HepG2 (cell line): Measurements from ENCODE around the gene CRYBA1. TPM values are rescaled to one million over a fixed set of nuclear protein-coding genes. Genes with fewer than 3 reads are reported as not detected.

Experiments
- BCL6 ChIP-seq: IDR thresholded peaks from 2 replicates; pipeline ENCODE4 v1.6.1; 2016; ENCODE audit warnings: missing genetic modification reagents, missing compliant biosample characterization
- ESRRA ChIP-seq: sonication (generic); formaldehyde crosslinking; IDR thresholded peaks from 2 replicates; pipeline ENCODE4 v1.5.1; 2020; ENCODE audit warnings: mild to moderate bottlenecking, low read depth, missing genetic modification reagents
- FOXP1 ChIP-seq, 2 experiments: fragments of 450-650 bp in 1 of 2; IDR thresholded peaks; 2 replicates each; pipeline ENCODE4 v1.6.1; 2017 to 2018; ENCODE audit warnings: antibody characterized with exemption in 1 of 2
- GATAD2A ChIP-seq: IDR thresholded peaks from 2 replicates; pipeline ENCODE4 v1.6.1; 2016
- HMGA1 ChIP-seq: sonication (generic); formaldehyde crosslinking; conservative IDR thresholded peaks from 2 replicates; pipeline ENCODE4 v1.4.0; 2020; ENCODE audit warnings: missing genetic modification reagents
- IRF2 ChIP-seq: IDR thresholded peaks from 2 replicates; pipeline ENCODE4 v1.6.1; 2018; ENCODE audit warnings: missing genetic modification reagents, missing compliant biosample characterization
- MIXL1 ChIP-seq: IDR thresholded peaks from 2 replicates; pipeline ENCODE4 v1.6.1; 2016
- NCOA1 ChIP-seq: sonication (generic); formaldehyde crosslinking; IDR thresholded peaks from 2 replicates; pipeline ENCODE4 v1.9.0; 2021; ENCODE audit warnings: missing genetic modification reagents
- NCOR1 ChIP-seq: fragments of 200-600 bp; sonication (generic); IDR thresholded peaks from 2 replicates; pipeline ENCODE4 v1.7.0; 2017; ENCODE audit warnings: antibody characterized with exemption, low read length, borderline replicate concordance
- NR2F1 ChIP-seq, 2 experiments: fragments of 450-650 bp in 1 of 2; formaldehyde crosslinking in 1 of 2; IDR thresholded peaks; 2 replicates each; pipeline versions ENCODE4 v1.5.0 to v1.6.1; 2016 to 2020; ENCODE audit warnings: mild to moderate bottlenecking in 1 of 2, missing compliant biosample characterization in 1 of 2, missing genetic modification reagents in 1 of 2, moderate library complexity in 1 of 2
- RXRB ChIP-seq: IDR thresholded peaks from 2 replicates; pipeline ENCODE4 v1.6.1; 2016; ENCODE audit warnings: borderline replicate concordance, missing genetic modification reagents, missing compliant biosample characterization
- SAP130 ChIP-seq: IDR thresholded peaks from 2 replicates; pipeline ENCODE4 v1.6.1; 2016; ENCODE audit warnings: low read depth
- SOX5 ChIP-seq: IDR thresholded peaks from 2 replicates; pipeline ENCODE4 v1.6.1; 2016; ENCODE audit warnings: borderline replicate concordance
- SUZ12 ChIP-seq: fragments of 150-350 bp; IDR thresholded peaks from 2 replicates; pipeline ENCODE4 v1.6.1; 2014; ENCODE audit warnings: low read depth, low read length
- TARDBP ChIP-seq: sonication (generic); formaldehyde crosslinking; IDR thresholded peaks from 2 replicates; pipeline ENCODE4 v1.8.0; 2022; ENCODE audit warnings: mild to moderate bottlenecking, missing genetic modification reagents
- TEAD3 ChIP-seq: optimal IDR thresholded peaks from 2 replicates; pipeline ENCODE3; 2016; ENCODE audit warnings: borderline replicate concordance
- ZBTB7B ChIP-seq: sonication (generic); formaldehyde crosslinking; IDR thresholded peaks from 2 replicates; pipeline ENCODE4 v1.4.0; 2020; ENCODE audit warnings: missing genetic modification reagents
- polyA plus RNA-seq, 8 experiments: library from polyadenylated mRNA; depleted of rRNA in 3 of 8; stranded (reverse) in 7 of 8; unstranded in 1 of 8; fragments of >200 nt; fragmentation: Illumina TruSeq in 4 of 8; extraction: Trizol in 4 of 8; gene quantifications; 2 replicates each; pipeline versions ENCODE4 v1.2.1 to v1.2.3, GENCODE V29; 2011 to 2016; ENCODE audit warnings: low read depth in 4 of 8, missing spikeins in 1 of 8, mixed read lengths in 1 of 8; ENCODE audit not compliant: insufficient read depth in 1 of 8
- total RNA-seq, 5 experiments: library from RNA; depleted of rRNA; stranded (reverse); fragments of >200 nt; fragmentation: Illumina TruSeq; extraction: Trizol; gene quantifications; 2 replicates each; pipeline ENCODE4 v1.2.3, GENCODE V29; 2016; ENCODE audit warnings: low read depth in 1 of 5
- TF ChIP-seq, protein P1 (sequence below): sonication (generic); IDR thresholded peaks from 2 replicates; pipeline ENCODE4 v1.6.1; 2016; ENCODE audit warnings: low read depth, borderline replicate concordance
- TF ChIP-seq, protein P2 (sequence below), 2 experiments: sonication (generic) in 1 of 2; formaldehyde crosslinking in 1 of 2; IDR thresholded peaks; 2 replicates each; pipeline versions ENCODE4 v1.5.1 to v1.6.1; 2011 to 2020; ENCODE audit warnings: borderline replicate concordance in 1 of 2, low read depth in 1 of 2, low read length in 1 of 2, mild to moderate bottlenecking in 1 of 2, missing genetic modification reagents in 1 of 2, moderate library complexity in 1 of 2
- TF ChIP-seq, protein P3 (sequence below): sonication (generic); formaldehyde crosslinking; IDR thresholded peaks from 2 replicates; pipeline ENCODE4 v1.4.0; 2020; ENCODE audit warnings: missing genetic modification reagents, mild to moderate bottlenecking, borderline replicate concordance
- TF ChIP-seq, protein P4 (sequence below): sonication (generic); formaldehyde crosslinking; IDR thresholded peaks from 2 replicates; pipeline ENCODE4 v1.5.1; 2020; ENCODE audit warnings: mild to moderate bottlenecking, missing genetic modification reagents
- TF ChIP-seq, protein P5 (sequence below): sonication (generic); formaldehyde crosslinking; IDR thresholded peaks from 2 replicates; pipeline ENCODE4 v1.4.0; 2020; ENCODE audit warnings: missing genetic modification reagents, low read depth, mild to moderate bottlenecking, borderline replicate concordance

Gene CRYBA1
- total and polyA plus RNA-seq, 2 of the 13 experiments (the other 11 are each of a cell fraction or from before 2014, with no cell fraction given) = not detected

DNA sequence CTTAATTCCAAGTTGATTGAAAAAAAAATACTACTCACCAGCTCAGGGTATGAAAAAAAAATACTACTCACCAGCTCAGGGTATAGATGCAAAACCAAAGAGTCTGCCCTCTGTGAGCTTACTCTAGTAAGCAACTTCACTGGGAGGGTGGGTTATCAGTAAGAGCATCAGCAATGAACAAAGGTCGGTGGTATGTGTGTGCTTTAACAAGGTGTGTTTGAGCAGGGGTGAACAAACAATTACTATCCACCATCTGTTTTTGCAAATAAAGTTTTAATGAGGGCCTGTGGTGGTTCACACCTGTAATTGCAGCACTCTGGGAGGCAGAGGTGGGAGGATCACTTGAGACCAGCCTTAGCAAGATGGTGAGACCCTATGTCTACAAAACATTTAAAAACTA lies 27.3 kb downstream of the CRYBA1 start (continued):
- peak; percentile 28 to 44; a peak in 1 of 4 replicates for TF ChIP-seq NR2F1 (CRISPR knock-in tag; IDR thresholded peaks at IDR 0.05)
- TF ChIP-seq HMGA1 (CRISPR knock-in tag) = no peak
- 0 out of 2 replicates have a peak, but pooled peaks have one; percentile 22 for TF ChIP-seq ZBTB7B (CRISPR knock-in tag)
- peak; percentile 66 for TF ChIP-seq TEAD3
- TF ChIP-seq FOXP1 (IDR thresholded peaks at IDR 0.05) = no peak
- peak; percentile 73 for TF ChIP-seq FOXP1 (CRISPR knock-in tag; IDR thresholded peaks at IDR 0.05)
- TF ChIP-seq GATAD2A = peak; percentile 59
- peak; percentile 21; the same call in 1 of the 2 replicates for TF ChIP-seq RXRB (CRISPR knock-in tag)
- TF ChIP-seq, protein P1, sequence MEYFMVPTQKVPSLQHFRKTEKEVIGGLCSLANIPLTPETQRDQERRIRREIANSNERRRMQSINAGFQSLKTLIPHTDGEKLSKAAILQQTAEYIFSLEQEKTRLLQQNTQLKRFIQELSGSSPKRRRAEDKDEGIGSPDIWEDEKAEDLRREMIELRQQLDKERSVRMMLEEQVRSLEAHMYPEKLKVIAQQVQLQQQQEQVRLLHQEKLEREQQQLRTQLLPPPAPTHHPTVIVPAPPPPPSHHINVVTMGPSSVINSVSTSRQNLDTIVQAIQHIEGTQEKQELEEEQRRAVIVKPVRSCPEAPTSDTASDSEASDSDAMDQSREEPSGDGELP = peak; percentile 48; the same call in 1 of the 2 replicates
- peak; percentile 58; the same call in 1 of the 2 replicates for TF ChIP-seq SOX5
- TF ChIP-seq, protein P2, sequence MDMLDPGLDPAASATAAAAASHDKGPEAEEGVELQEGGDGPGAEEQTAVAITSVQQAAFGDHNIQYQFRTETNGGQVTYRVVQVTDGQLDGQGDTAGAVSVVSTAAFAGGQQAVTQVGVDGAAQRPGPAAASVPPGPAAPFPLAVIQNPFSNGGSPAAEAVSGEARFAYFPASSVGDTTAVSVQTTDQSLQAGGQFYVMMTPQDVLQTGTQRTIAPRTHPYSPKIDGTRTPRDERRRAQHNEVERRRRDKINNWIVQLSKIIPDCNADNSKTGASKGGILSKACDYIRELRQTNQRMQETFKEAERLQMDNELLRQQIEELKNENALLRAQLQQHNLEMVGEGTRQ (IDR thresholded peaks at IDR 0.05; ENCODE audit: low read depth, low read length) = peak; percentile 36; the same call in 1 of the 2 replicates
- TF ChIP-seq, protein P2 (CRISPR knock-in tag; IDR thresholded peaks at IDR 0.05; ENCODE audit: borderline replicate concordance) = no peak
- peak; percentile 68 for TF ChIP-seq NCOR1
- TF ChIP-seq, protein P3, sequence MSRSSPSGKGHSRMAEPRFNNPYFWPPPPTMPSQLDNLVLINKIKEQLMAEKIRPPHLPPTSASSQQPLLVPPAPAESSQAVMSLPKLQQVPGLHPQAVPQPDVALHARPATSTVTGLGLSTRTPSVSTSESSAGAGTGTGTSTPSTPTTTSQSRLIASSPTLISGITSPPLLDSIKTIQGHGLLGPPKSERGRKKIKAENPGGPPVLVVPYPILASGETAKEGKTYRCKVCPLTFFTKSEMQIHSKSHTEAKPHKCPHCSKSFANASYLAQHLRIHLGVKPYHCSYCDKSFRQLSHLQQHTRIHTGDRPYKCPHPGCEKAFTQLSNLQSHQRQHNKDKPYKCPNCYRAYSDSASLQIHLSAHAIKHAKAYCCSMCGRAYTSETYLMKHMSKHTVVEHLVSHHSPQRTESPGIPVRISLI (CRISPR knock-in tag) = peak; percentile 46; the same call in 1 of the 2 replicates
- TF ChIP-seq MIXL1 = peak; percentile 70; the same call in 1 of the 2 replicates
- no peak for TF ChIP-seq SUZ12
- peak; percentile 38; the same call in 1 of the 2 replicates for TF ChIP-seq SAP130 (CRISPR knock-in tag)
- TF ChIP-seq NCOA1 (CRISPR knock-in tag) = no peak
- peak; percentile 52; the same call in 1 of the 2 replicates for TF ChIP-seq TARDBP
- TF ChIP-seq, protein P4, sequence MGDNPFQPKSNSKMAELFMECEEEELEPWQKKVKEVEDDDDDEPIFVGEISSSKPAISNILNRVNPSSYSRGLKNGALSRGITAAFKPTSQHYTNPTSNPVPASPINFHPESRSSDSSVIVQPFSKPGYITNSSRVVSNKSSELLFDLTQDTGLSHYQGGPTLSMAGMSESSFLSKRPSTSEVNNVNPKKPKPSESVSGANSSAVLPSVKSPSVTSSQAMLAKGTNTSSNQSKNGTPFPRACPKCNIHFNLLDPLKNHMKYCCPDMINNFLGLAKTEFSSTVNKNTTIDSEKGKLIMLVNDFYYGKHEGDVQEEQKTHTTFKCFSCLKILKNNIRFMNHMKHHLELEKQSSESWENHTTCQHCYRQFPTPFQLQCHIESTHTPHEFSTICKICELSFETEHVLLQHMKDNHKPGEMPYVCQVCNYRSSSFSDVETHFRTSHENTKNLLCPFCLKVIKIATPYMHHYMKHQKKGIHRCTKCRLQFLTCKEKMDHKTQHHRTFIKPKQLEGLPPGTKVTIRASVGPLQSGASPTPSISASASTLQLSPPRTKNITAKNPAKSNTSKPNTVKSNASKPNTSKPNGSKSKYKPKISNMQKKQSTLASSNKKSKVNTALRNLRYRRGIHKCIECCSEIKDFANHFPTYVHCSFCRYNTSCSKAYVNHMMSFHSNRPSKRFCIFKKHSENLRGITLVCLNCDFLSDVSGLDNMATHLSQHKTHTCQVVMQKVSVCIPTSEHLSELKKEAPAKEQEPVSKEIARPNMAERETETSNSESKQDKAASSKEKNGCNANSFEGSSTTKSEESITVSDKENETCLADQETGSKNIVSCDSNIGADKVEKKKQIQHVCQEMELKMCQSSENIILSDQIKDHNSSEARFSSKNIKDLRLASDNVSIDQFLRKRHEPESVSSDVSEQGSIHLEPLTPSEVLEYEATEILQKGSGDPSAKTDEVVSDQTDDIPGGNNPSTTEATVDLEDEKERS (CRISPR knock-in tag) = 0 out of 2 replicates have a peak, but pooled peaks have one; percentile 35
- TF ChIP-seq, protein P5, sequence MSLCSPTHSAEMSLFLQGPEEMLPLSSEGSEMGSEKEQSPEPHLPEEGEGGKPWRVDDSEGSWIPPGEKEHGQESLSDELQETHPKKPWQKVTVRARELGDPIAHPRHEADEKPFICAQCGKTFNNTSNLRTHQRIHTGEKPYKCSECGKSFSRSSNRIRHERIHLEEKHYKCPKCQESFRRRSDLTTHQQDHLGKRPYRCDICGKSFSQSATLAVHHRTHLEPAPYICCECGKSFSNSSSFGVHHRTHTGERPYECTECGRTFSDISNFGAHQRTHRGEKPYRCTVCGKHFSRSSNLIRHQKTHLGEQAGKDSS (CRISPR knock-in tag) = no peak
- 0 out of 2 replicates have a peak, but pooled peaks have one; percentile 24 for TF ChIP-seq ESRRA (CRISPR knock-in tag)
- TF ChIP-seq IRF2 (CRISPR knock-in tag) = 0 out of 2 replicates have a peak, but pooled peaks have one; percentile 41
- 0 out of 2 replicates have a peak, but pooled peaks have one; percentile 18 for TF ChIP-seq BCL6 (CRISPR knock-in tag)
